Osteoblast (primary cell): ENCODE results near the gene CCDC192. TPM values are rescaled to one million over a fixed set of nuclear protein-coding genes. Genes with fewer than 3 reads are reported as not detected.

ENCODE experiments used
- DNase-seq: peaks from one replicate; pipeline ENCODE4 v3.0.0; 2011; ENCODE audit warnings: low spot score, mixed read lengths; ENCODE audit not compliant: insufficient read length; ENCODE audit errors: missing footprints
- H2AFZ ChIP-seq: 2 replicates; pipeline ENCODE4 v1.6.0; 2011; ENCODE audit warnings: mild to moderate bottlenecking, low read length
- H3K27ac ChIP-seq: 2 replicates; pipeline ENCODE4 v1.5.1; 2011; ENCODE audit warnings: mild to moderate bottlenecking, low read depth, low read length, moderate library complexity
- H3K27me3 ChIP-seq: 2 replicates; pipeline ENCODE4 v1.6.0; 2012; ENCODE audit warnings: mild to moderate bottlenecking, control low read depth, inconsistent platforms, low read length, moderate library complexity; ENCODE audit not compliant: insufficient read depth
- H3K36me3 ChIP-seq: 2 replicates; pipeline ENCODE4 v1.5.1; 2011; ENCODE audit warnings: mild to moderate bottlenecking, low read length, control low read depth, moderate library complexity; ENCODE audit not compliant: insufficient read depth
- H3K4me1 ChIP-seq: 2 replicates; pipeline ENCODE4 v1.5.1; 2011; ENCODE audit warnings: mild to moderate bottlenecking, low read length, control low read depth, moderate library complexity; ENCODE audit not compliant: insufficient read depth
- H3K4me2 ChIP-seq: 2 replicates; pipeline ENCODE4 v1.6.0; 2011; ENCODE audit warnings: mild to moderate bottlenecking, low read length; ENCODE audit not compliant: insufficient read depth
- H3K4me3 ChIP-seq: fragments of 200-600 bp; sonication (generic); 3 replicates; pipeline ENCODE4 v1.5.1; 2012; ENCODE audit warnings: mild to moderate bottlenecking, low read length, inconsistent platforms; ENCODE audit not compliant: insufficient read depth
- H3K79me2 ChIP-seq: 2 replicates; pipeline ENCODE4 v1.6.0; 2012; ENCODE audit warnings: mild to moderate bottlenecking, low read length, control low read depth, inconsistent platforms; ENCODE audit not compliant: insufficient read depth
- H3K9me3 ChIP-seq: 2 replicates; pipeline ENCODE4 v1.5.1; 2011; ENCODE audit warnings: low read depth, low read length, control low read depth
- H4K20me1 ChIP-seq: 2 replicates; pipeline ENCODE4 v1.6.0; 2012; ENCODE audit warnings: mild to moderate bottlenecking, low read length, control low read depth; ENCODE audit not compliant: insufficient read depth
- total RNA-seq: library from RNA; depleted of rRNA; stranded (reverse); fragments of >200 nt; gene quantifications from 2 replicates; pipeline ENCODE4 v1.2.3, GENCODE V29; 2012
- TF ChIP-seq, protein P1 (sequence below): IDR thresholded peaks from 2 replicates; pipeline ENCODE4 v1.5.1; 2011; ENCODE audit warnings: mild to moderate bottlenecking, low read depth, low read length, moderate library complexity; ENCODE audit errors: extremely low read depth

CCDC192 gene
- total RNA-seq, 1 donor, result not detected

GRCh38 chr5:127987354-127988145 lies 284.4 kb downstream of the CCDC192 start:
- Histone ChIP-seq H3K4me3 (no peak overlapping the region), H3K4me2 (no peak overlapping the region), H4K20me1 (no peaks in the 10 kb centered on the region), H3K79me2 (no peaks in the 10 kb centered on the region), H3K27me3 (no peaks in the 10 kb centered on the region), H3K4me1 (peaks cover 8% of the 10 kb centered on the region), H3K36me3 (no peaks in the 10 kb centered on the region), H3K9me3 (no peaks in the 10 kb centered on the region), H3K27ac (no peak overlapping the region), H2AFZ (no peak overlapping the region)
- no peak for DNase-seq
- TF ChIP-seq, protein P1, sequence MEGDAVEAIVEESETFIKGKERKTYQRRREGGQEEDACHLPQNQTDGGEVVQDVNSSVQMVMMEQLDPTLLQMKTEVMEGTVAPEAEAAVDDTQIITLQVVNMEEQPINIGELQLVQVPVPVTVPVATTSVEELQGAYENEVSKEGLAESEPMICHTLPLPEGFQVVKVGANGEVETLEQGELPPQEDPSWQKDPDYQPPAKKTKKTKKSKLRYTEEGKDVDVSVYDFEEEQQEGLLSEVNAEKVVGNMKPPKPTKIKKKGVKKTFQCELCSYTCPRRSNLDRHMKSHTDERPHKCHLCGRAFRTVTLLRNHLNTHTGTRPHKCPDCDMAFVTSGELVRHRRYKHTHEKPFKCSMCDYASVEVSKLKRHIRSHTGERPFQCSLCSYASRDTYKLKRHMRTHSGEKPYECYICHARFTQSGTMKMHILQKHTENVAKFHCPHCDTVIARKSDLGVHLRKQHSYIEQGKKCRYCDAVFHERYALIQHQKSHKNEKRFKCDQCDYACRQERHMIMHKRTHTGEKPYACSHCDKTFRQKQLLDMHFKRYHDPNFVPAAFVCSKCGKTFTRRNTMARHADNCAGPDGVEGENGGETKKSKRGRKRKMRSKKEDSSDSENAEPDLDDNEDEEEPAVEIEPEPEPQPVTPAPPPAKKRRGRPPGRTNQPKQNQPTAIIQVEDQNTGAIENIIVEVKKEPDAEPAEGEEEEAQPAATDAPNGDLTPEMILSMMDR, result no peak

GRCh38 chr5:127988146-127988760 lies 285.1 kb downstream of the CCDC192 start:
- Histone ChIP-seq H3K27ac (no peak overlapping the region), H3K4me2 (no peak overlapping the region), H3K4me1 (peaks cover 8% of the 10 kb centered on the region), H3K36me3 (no peaks in the 10 kb centered on the region), H3K27me3 (no peaks in the 10 kb centered on the region), H3K9me3 (no peaks in the 10 kb centered on the region), H3K79me2 (no peaks in the 10 kb centered on the region), H2AFZ (peak overlapping the region; percentile 56), H4K20me1 (no peaks in the 10 kb centered on the region), H3K4me3 (no peak overlapping the region)
- DNase-seq, result no peak
- TF ChIP-seq, protein P1, result no peak

Other genes with a start within 250 kb of the CCDC192 start
- gene PRRC1, start 185.8 kb upstream of the CCDC192 start, total RNA-seq, result 86.0 and 91.6 TPM in 2 replicates
- not detected in 2 replicates for gene CTXN3, start 54.3 kb upstream of the CCDC192 start, total RNA-seq